GM12873 (cell line): ENCODE measurements around the gene MRTFA.

Experiments
- TF ChIP-seq, protein P1 (sequence below): IDR thresholded peaks from 2 replicates; pipeline ENCODE4 v1.5.1; 2012; ENCODE audit warnings: low read depth, mild to moderate bottlenecking, moderate library complexity, low read length, control low read depth; ENCODE audit not compliant: insufficient read depth; ENCODE audit errors: missing control alignments

Gene MRTFA

DNA sequence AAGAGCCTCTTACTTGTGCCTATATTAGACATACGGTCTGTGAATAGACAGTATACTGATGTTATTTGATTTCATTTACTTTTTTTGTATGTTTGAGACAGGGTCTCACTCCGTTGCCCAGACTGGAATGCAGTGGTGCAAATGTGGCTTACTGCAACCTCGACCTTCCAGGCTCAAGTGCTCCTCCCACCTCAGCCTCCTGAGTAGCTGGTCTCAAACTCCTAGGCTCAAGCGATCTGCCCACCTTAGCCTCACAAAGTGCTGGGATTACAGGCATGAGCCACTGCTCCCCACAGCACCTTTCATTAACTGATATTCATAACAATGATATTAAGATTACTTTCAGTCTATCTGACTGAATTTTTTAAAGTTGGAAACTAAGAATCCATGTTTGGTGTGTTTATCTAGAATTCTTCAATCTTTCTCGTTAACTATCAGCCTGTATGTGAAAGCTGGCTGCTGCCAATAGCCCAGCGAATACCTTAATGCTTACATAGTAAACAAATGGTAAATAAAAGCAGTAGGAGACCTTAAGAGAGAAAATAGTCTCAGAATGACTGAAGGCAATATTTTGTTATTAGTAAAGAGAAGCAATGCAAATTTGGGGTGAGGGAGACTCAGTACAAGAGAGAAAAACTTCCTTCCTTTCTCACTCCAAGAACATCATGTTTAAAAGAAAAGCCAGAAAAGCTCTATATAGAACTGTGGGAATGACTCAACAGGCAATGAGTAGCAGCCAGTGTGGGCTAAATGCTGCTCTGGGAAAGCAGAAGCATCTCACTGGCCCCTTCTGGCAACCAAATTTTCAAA lies 101.9 kb downstream of the MRTFA start:
- TF ChIP-seq, protein P1, sequence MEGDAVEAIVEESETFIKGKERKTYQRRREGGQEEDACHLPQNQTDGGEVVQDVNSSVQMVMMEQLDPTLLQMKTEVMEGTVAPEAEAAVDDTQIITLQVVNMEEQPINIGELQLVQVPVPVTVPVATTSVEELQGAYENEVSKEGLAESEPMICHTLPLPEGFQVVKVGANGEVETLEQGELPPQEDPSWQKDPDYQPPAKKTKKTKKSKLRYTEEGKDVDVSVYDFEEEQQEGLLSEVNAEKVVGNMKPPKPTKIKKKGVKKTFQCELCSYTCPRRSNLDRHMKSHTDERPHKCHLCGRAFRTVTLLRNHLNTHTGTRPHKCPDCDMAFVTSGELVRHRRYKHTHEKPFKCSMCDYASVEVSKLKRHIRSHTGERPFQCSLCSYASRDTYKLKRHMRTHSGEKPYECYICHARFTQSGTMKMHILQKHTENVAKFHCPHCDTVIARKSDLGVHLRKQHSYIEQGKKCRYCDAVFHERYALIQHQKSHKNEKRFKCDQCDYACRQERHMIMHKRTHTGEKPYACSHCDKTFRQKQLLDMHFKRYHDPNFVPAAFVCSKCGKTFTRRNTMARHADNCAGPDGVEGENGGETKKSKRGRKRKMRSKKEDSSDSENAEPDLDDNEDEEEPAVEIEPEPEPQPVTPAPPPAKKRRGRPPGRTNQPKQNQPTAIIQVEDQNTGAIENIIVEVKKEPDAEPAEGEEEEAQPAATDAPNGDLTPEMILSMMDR, result no peak

DNA sequence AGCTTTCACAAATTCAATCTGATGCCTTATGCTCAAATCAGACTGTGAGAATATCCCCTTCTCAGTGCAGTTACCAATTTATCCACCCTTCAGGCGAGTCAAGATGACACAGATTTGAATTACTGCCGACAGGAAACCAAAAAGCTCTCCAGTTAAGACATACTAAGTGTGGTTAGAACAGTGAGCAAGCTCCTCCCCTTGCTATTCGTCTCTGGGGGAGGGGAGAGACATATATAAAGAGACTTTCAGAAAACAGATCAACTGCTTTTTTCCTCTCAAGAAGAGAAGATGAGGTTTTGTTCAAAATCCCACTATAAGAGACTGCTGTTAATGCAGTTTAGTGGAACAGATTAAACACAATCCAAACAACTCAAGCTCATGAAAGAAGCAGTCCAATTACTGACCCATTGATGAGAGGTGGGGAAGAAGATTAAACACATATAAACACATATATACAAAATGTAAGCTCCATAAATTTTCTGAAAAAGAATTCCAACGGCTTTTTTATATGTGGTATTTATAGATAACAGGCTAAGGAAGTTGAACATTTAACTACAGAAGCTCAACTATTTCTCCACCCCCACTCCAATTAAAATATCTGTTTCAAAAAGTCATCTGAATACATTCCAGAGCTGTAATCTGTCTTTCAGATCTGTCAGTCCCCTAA lies 102.7 kb downstream of the MRTFA start:
- TF ChIP-seq, protein P1, result no peak

DNA sequence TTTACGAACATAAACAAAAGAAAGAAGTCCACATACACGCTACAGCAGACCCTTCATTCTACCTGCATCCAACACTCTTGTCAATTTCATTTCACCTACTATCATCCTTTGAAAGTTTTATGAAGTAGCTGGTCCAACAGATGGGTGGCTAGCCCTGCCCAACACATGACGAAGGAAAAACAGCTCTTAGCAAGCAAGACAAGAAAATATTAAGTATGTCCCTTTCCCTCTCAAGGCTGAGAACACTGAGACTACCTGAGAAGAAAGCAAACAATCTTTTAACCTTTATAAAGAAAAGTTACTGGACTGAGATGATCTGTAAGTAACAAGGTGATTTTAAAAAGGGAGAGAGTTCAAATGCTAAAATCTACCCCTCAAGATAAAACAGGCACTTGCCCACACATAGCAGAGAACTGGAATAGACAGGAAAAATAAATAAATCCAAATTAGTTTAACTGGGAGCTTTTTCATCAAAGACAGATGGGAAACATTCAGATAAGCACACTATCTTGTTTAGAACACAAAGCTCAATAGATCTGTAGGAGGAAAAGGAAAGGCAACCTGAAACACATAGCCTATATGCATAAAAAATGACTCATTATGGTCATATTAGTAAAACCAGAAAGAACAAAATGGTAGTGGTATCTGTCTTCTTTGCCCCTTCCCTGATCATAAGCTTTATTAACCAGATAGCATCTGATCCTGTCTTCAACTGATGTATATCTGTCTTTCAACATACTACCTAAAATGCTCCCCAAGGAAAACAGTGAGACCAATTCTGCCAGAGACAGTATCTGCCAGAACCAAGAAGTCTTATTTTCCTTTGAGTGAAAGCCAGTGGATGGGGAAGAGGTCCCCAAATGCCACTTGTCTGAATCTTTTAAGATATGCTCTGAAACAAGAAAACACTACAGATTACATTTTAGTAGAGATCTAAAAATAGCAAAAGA lies 104.3 kb downstream of the MRTFA start:
- TF ChIP-seq, protein P1, result no peak

DNA sequence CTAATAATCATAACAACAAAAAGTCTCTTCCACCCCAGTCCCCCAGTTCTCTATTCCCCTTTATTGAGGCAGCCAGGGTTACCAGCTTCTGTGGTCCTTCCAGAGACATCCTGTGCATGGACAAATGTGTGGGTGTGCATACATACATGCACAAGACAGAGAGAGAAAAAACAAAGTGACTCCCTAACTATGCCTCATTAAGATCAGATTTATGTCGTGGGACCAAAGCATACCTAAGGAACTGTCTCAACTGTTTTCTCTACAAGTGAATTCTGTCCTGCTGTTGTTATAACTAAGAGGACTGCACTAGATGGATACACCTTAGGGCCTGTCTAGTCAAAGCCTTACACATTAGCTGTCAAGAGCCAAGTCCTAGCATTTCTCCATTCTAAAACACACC lies 106.7 kb downstream of the MRTFA start:
- TF ChIP-seq, protein P1, result no peak

DNA sequence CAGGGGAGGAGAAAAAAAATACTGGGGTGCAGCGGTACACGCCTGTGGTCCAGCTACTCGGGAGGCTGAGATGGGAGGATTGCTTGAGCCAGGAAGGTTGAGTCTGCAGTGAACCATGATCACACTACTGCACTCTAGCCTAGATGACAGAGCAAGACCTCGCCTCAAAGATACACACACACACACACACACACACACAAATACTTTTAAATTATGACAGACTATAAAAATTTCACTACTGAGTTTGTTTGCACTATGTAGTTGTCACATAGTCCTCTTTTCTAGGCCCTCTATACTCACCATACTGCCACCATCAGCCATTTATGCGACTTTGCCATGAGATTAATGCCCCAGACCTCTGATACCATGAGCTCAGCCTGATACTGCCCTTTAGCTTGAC lies 109.6 kb downstream of the MRTFA start:
- TF ChIP-seq, protein P1, result no peak

DNA sequence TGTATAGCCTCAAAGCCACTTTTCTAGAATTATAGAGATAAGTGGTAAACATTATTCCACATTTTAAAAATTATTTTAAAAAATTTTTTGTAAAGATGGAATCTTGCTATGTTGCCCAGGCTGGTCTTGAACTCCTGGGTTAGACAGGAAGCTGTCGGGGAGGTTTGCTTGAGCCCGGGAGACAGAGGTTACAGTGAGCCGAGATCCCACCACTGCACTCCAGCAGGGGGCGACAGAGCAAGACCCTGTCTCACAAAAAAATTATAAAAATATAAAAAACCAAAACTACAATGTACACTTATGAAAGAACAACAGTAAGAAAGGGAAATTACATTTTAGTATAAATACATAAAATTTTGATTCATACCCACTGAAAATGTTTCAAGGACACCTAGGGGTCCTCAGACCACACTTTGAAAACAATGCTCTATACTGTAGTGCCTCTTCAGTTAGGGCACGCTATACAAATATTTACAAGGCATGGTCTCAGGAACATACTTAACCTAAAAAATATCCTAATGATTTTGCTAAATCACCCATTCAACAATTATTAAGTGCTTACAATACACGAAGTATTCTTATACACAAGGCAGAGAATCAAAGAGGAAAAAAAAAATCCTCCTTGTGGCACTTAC lies 111.2 kb downstream of the MRTFA start:
- TF ChIP-seq, protein P1, result peak; percentile 69
